ENCODE measurements around the gene SPINK7. TPM values are rescaled to one million over a fixed set of nuclear protein-coding genes. Genes with fewer than 3 reads are reported as not detected.

SPINK7 gene
- total and polyA plus RNA-seq, 7 donors: 0.42 TPM; not detected in 6

DNA sequence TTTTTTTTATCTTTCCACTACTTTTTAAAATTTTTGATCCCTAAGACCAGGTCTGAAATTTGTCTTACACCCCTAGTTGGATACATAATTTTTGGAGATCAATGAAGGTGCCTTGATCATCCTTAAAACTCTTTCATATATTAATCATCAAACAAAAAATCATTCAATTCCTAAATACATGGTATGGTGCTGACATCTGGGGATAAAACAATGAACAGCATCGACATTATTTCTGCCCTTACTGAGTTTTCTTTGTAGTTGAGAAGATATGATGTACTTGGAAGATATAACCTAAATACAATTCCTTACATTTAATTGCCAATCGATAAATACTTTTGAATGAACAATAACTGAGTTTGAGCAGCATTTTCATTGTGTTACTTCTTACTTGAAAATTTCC lies 41.4 kb downstream of the SPINK7 start:
- no peaks in the 10 kb centered on the region for H3K9me3 ChIP-seq
- intact Hi-C loops (cut with DNase I): no loop called here
- DNase-seq: no peak
- no peak for TF ChIP-seq POLR2AphosphoS5 (IDR thresholded peaks at IDR 0.05)
- no peak for TF ChIP-seq EP300 (IDR thresholded peaks at IDR 0.05)
- TF ChIP-seq, protein P1, sequence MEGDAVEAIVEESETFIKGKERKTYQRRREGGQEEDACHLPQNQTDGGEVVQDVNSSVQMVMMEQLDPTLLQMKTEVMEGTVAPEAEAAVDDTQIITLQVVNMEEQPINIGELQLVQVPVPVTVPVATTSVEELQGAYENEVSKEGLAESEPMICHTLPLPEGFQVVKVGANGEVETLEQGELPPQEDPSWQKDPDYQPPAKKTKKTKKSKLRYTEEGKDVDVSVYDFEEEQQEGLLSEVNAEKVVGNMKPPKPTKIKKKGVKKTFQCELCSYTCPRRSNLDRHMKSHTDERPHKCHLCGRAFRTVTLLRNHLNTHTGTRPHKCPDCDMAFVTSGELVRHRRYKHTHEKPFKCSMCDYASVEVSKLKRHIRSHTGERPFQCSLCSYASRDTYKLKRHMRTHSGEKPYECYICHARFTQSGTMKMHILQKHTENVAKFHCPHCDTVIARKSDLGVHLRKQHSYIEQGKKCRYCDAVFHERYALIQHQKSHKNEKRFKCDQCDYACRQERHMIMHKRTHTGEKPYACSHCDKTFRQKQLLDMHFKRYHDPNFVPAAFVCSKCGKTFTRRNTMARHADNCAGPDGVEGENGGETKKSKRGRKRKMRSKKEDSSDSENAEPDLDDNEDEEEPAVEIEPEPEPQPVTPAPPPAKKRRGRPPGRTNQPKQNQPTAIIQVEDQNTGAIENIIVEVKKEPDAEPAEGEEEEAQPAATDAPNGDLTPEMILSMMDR (IDR thresholded peaks at IDR 0.05): no peak
- no peak for TF ChIP-seq POLR2A (IDR thresholded peaks at IDR 0.05)
- H3K4me1 ChIP-seq: no peaks in the 10 kb centered on the region
- H3K27ac ChIP-seq: no peak overlapping the region
- no peak overlapping the region for H3K4me3 ChIP-seq
- H3K36me3 ChIP-seq: no peaks in the 10 kb centered on the region
- WGBS, 2 donors: 89 to 97% methylated on average over 2 of the region's 2 CpGs
- no peaks in the 10 kb centered on the region for H3K27me3 ChIP-seq

DNA sequence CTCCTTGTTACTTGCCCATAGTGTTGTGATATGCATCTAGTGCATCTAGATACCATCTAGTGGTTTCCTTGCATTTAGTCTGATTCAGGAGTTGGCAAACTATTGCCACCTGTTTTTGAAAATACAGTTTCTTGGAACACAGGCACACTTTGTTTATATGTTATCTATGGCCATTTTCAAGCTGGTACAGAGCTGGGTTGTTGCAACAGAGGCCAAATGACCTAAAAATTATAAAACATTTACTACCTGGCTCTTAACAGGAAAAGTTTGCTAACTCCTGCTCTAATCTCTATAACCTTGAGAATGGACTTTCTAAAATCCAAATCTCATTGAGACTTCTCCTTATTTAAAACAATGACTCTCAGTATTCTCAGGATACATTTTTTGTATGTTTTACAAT lies 52.1 kb downstream of the SPINK7 start:
- H3K4me1 ChIP-seq: no peaks in the 10 kb centered on the region
- TF ChIP-seq EP300 (IDR thresholded peaks at IDR 0.05): no peak
- TF ChIP-seq POLR2AphosphoS5 (IDR thresholded peaks at IDR 0.05): no peak
- no peak for TF ChIP-seq POLR2A (IDR thresholded peaks at IDR 0.05)

More for the DNA sequence above, 52.1 kb downstream of the SPINK7 start:
- Histone ChIP-seq H3K27me3 (no peaks in the 10 kb centered on the region), H3K36me3 (no peaks in the 10 kb centered on the region), H3K9me3 (no peaks in the 10 kb centered on the region), H3K4me3 (no peak overlapping the region), H3K27ac (no peak overlapping the region)
- no peak for DNase-seq
- intact Hi-C loops (cut with DNase I): no loop called here

Other genes with a start within 250 kb of the SPINK7 start
- 1 to 10 TPM in 1 of 4 donors, under 1 TPM in 1, not detected in 2; 0.28 to 1.4 TPM for gene SPINK5, start 248.4 kb upstream of the SPINK7 start, total RNA-seq
- 10 to 100 TPM; 16.9 to 20.0 (median 19.8) TPM for gene SPINK5, start 248.4 kb upstream of the SPINK7 start, polyA plus RNA-seq
- not detected for gene SPINK14, start 143.9 kb upstream of the SPINK7 start, total RNA-seq
- gene SPINK14, start 143.9 kb upstream of the SPINK7 start, polyA plus RNA-seq: not detected
- 1 to 10 TPM in 1 of 4 donors, under 1 TPM in 1, not detected in 2; 0.99 to 1.9 TPM for gene SPINK6, start 109.4 kb upstream of the SPINK7 start, total RNA-seq
- under 1 TPM in 1 of 3 donors, not detected in 2; 0.86 TPM for gene SPINK6, start 109.4 kb upstream of the SPINK7 start, polyA plus RNA-seq
- 1 to 10 TPM in 1 of 4 donors, not detected in 3; 1.8 TPM for gene MARCOL, start 73.9 kb upstream of the SPINK7 start, total RNA-seq
- not detected for gene MARCOL, start 73.9 kb upstream of the SPINK7 start, polyA plus RNA-seq
- under 1 TPM in 1 of 4 donors, not detected in 3; 0.33 TPM for gene SPINK13, start 43.6 kb upstream of the SPINK7 start, total RNA-seq
- under 1 TPM in 1 of 3 donors, not detected in 2; 0.45 TPM for gene SPINK13, start 43.6 kb upstream of the SPINK7 start, polyA plus RNA-seq
- gene SPINK9, start 23.1 kb downstream of the SPINK7 start, total RNA-seq: not detected
- not detected for gene SPINK9, start 23.1 kb downstream of the SPINK7 start, polyA plus RNA-seq
- gene FBXO38, start 71.5 kb downstream of the SPINK7 start, total RNA-seq: 10 to 100 TPM; 46.0 to 59.6 (median 53.5) TPM
- 10 to 100 TPM; 11.4 to 17.4 (median 12.7) TPM for gene FBXO38, start 71.5 kb downstream of the SPINK7 start, polyA plus RNA-seq

Data from sigmoid colon (tissue), 7 donors.